Measurements from ENCODE around the gene SYCE3. TPM values are rescaled to one million over a fixed set of nuclear protein-coding genes. Genes with fewer than 3 reads are reported as not detected.

The SYCE3 gene
- total and polyA plus RNA-seq, 11 donors: not detected

DNA sequence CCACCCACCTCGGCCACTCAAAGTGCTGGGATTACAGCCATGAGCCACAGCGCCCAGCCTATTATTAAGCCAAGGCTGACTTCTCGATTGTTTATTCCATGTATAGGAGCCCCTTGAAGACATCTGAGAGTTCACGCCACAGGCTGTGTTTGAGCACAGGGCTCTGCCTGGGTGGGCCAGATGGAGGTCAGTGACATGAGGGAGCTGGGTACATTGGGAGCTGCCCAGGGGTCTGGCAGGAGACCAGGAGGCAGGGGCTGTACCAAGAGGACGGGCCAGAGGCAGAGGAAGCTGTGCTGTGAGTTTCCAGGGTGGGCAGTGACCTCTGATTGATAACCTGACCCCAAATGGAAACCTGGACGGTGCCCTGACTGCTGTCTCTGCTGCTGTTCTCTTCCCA lies 60.6 kb downstream of the SYCE3 start:
- intact Hi-C loops (cut with DNase I): loop anchor here in 3 of 10 donors (10.0 kb wide), 2 partner anchors 247 to 257 kb away; partner anchors contain the start of genes HDAC10 (in 2 of the 3) and TUBGCP6 (in 1 of the 3)
- Histone ChIP-seq H3K36me3 (peaks cover 0 to 38% (median 29%) of the 10 kb centered on the region in 9 donors), H3K4me1 (peaks cover 4 to 19% (median 12%) of the 10 kb centered on the region in 12 donors), H3K27me3 (no peaks in the 10 kb centered on the region), H3K4me3 (no peak overlapping the region), H3K27ac (no peak overlapping the region), H3K9me3 (no peaks in the 10 kb centered on the region)
- WGBS, 4 donors: 83 to 96% (median 90%) methylated on average over 6 of the region's 6 CpGs
- TF ChIP-seq, protein P1, sequence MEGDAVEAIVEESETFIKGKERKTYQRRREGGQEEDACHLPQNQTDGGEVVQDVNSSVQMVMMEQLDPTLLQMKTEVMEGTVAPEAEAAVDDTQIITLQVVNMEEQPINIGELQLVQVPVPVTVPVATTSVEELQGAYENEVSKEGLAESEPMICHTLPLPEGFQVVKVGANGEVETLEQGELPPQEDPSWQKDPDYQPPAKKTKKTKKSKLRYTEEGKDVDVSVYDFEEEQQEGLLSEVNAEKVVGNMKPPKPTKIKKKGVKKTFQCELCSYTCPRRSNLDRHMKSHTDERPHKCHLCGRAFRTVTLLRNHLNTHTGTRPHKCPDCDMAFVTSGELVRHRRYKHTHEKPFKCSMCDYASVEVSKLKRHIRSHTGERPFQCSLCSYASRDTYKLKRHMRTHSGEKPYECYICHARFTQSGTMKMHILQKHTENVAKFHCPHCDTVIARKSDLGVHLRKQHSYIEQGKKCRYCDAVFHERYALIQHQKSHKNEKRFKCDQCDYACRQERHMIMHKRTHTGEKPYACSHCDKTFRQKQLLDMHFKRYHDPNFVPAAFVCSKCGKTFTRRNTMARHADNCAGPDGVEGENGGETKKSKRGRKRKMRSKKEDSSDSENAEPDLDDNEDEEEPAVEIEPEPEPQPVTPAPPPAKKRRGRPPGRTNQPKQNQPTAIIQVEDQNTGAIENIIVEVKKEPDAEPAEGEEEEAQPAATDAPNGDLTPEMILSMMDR (IDR thresholded peaks at IDR 0.05): no peak
- no peak for TF ChIP-seq POLR2A (IDR thresholded peaks at IDR 0.05)
- ATAC-seq: no peak
- DNase-seq: peak in 1 of 5 donors; percentile 13

Other genes with a start within 250 kb of the SYCE3 start
- gene DENND6B, start 235.9 kb downstream of the SYCE3 start, total RNA-seq: 1 to 10 TPM; 1.0 to 3.2 (median 2.0) TPM
- gene DENND6B, start 235.9 kb downstream of the SYCE3 start, polyA plus RNA-seq: 1 to 10 TPM; 1.0 to 1.3 TPM
- gene PPP6R2, start 219.6 kb downstream of the SYCE3 start, total RNA-seq: 10 to 100 TPM; 31.6 to 68.1 (median 41.5) TPM
- 10 to 100 TPM; 29.6 to 42.4 TPM for gene PPP6R2, start 219.6 kb downstream of the SYCE3 start, polyA plus RNA-seq
- 10 to 100 TPM; 44.9 to 91.8 (median 63.2) TPM for gene SBF1, start 87.9 kb downstream of the SYCE3 start, total RNA-seq
- gene SBF1, start 87.9 kb downstream of the SYCE3 start, polyA plus RNA-seq: 10 to 100 TPM; 38.2 to 63.8 TPM
- under 1 TPM in 3 of 9 donors, not detected in 6; 0.04 to 0.67 (median 0.19) TPM for gene ADM2, start 81.4 kb downstream of the SYCE3 start, total RNA-seq
- under 1 TPM in 1 of 2 donors, not detected in 1; 0.22 TPM for gene ADM2, start 81.4 kb downstream of the SYCE3 start, polyA plus RNA-seq
- not detected for gene MIOX, start 76.1 kb downstream of the SYCE3 start, total RNA-seq
- not detected for gene MIOX, start 76.1 kb downstream of the SYCE3 start, polyA plus RNA-seq
- 10 to 100 TPM; 20.9 to 46.5 (median 32.1) TPM for gene LMF2, start 55.2 kb downstream of the SYCE3 start, total RNA-seq
- gene LMF2, start 55.2 kb downstream of the SYCE3 start, polyA plus RNA-seq: 10 to 100 TPM; 22.6 to 34.8 TPM
- 10 to 100 TPM; 24.7 to 34.5 (median 27.9) TPM for gene NCAPH2, start 54.7 kb downstream of the SYCE3 start, total RNA-seq
- gene NCAPH2, start 54.7 kb downstream of the SYCE3 start, polyA plus RNA-seq: 10 to 100 TPM; 33.9 to 43.3 TPM
- 1 to 10 TPM in 2 of 9 donors, under 1 TPM in 2, not detected in 5; 0.67 to 2.6 (median 0.94) TPM for gene SCO2, start 37.3 kb downstream of the SYCE3 start, total RNA-seq
- gene SCO2, start 37.3 kb downstream of the SYCE3 start, polyA plus RNA-seq: 1 to 10 TPM in 1 of 2 donors, not detected in 1; 2.0 TPM
- 100 to 1,000 TPM in 1 of 9 donors, 10 to 100 TPM in 6, 1 to 10 TPM in 2; 8.3 to 198 (median 21.7) TPM for gene TYMP, start 32.9 kb downstream of the SYCE3 start, total RNA-seq
- gene TYMP, start 32.9 kb downstream of the SYCE3 start, polyA plus RNA-seq: 10 to 100 TPM; 11.8 to 45.1 TPM
- gene KLHDC7B, start 17.0 kb downstream of the SYCE3 start, total RNA-seq: 1 to 10 TPM in 1 of 9 donors, under 1 TPM in 3, not detected in 5; 0.08 to 1.3 (median 0.14) TPM
- gene KLHDC7B, start 17.0 kb downstream of the SYCE3 start, polyA plus RNA-seq: under 1 TPM in 1 of 2 donors, not detected in 1; 0.08 TPM
- gene CPT1B, start 15.5 kb upstream of the SYCE3 start, total RNA-seq: 100 to 1,000 TPM; 115 to 467 (median 306) TPM
- 100 to 1,000 TPM in 1 of 2 donors, 10 to 100 TPM in 1; 51.4 to 267 TPM for gene CPT1B, start 15.5 kb upstream of the SYCE3 start, polyA plus RNA-seq
- gene CHKB, start 19.9 kb upstream of the SYCE3 start, total RNA-seq: 10 to 100 TPM; 23.3 to 54.6 (median 35.6) TPM
- 10 to 100 TPM; 16.7 to 77.1 TPM for gene CHKB, start 19.9 kb upstream of the SYCE3 start, polyA plus RNA-seq
- under 1 TPM; 0.09 to 0.79 (median 0.25) TPM for gene MAPK8IP2, start 37.9 kb upstream of the SYCE3 start, total RNA-seq
- under 1 TPM; 0.23 to 0.35 TPM for gene MAPK8IP2, start 37.9 kb upstream of the SYCE3 start, polyA plus RNA-seq
- gene ARSA, start 65.2 kb upstream of the SYCE3 start, total RNA-seq: 10 to 100 TPM; 19.1 to 40.5 (median 27.2) TPM
- 10 to 100 TPM; 16.7 to 25.0 TPM for gene ARSA, start 65.2 kb upstream of the SYCE3 start, polyA plus RNA-seq
- gene SHANK3, start 109.9 kb upstream of the SYCE3 start, total RNA-seq: 10 to 100 TPM; 11.3 to 36.0 (median 21.9) TPM
- gene SHANK3, start 109.9 kb upstream of the SYCE3 start, polyA plus RNA-seq: 10 to 100 TPM; 14.9 to 23.2 TPM
- 1 to 10 TPM in 2 of 9 donors, under 1 TPM in 5, not detected in 2; 0.35 to 1.2 (median 0.50) TPM for gene ACR, start 175.3 kb upstream of the SYCE3 start, total RNA-seq
- gene ACR, start 175.3 kb upstream of the SYCE3 start, polyA plus RNA-seq: under 1 TPM; 0.12 to 0.53 TPM
- 10 to 100 TPM in 1 of 9 donors, 1 to 10 TPM in 8; 3.8 to 12.7 (median 6.4) TPM for gene RABL2B, start 220.7 kb upstream of the SYCE3 start, total RNA-seq
- gene RABL2B, start 220.7 kb upstream of the SYCE3 start, polyA plus RNA-seq: 1 to 10 TPM; 6.7 to 9.1 TPM